GM12872 (cell line): ENCODE results near the gene HEATR9.
A peak's percentile ranks its signal among the peaks of the same experiment; 100 is the strongest.

Source experiments
- CTCF ChIP-seq: IDR thresholded peaks from 3 replicates; pipeline ENCODE4 v1.5.1; 2011; ENCODE audit warnings: low read depth, mild to moderate bottlenecking, low read length, moderate library complexity; ENCODE audit not compliant: insufficient read depth

Gene HEATR9

GRCh38 chr17:35867574-35867973 is 1.1 kb downstream of the HEATR9 start:
- no peak for TF ChIP-seq CTCF

- TF ChIP-seq CTCF, result no peak
These were observed 2.2 kb downstream of the HEATR9 start for GRCh38 chr17:35866341-35866950.

- TF ChIP-seq CTCF, result no peak
These were observed 3.0 kb downstream of the HEATR9 start for GRCh38 chr17:35865412-35866340.

- no peak for TF ChIP-seq CTCF
These were observed 3.8 kb downstream of the HEATR9 start for GRCh38 chr17:35864853-35865252.

- no peak for TF ChIP-seq CTCF
These were observed 12.1 kb downstream of the HEATR9 start for GRCh38 chr17:35856603-35857002.

GRCh38 chr17:35855965-35856364 is 12.7 kb downstream of the HEATR9 start:
- no peak for TF ChIP-seq CTCF

GRCh38 chr17:35849469-35850348 is 19.0 kb downstream of the HEATR9 start:
- peak; percentile 77 for TF ChIP-seq CTCF
